Neural cell (in vitro differentiated cells): Measurements from ENCODE around the gene AQP5. TPM values are rescaled to one million over a fixed set of nuclear protein-coding genes. Genes with fewer than 3 reads are reported as not detected.

ENCODE experiments used
- H2AFZ ChIP-seq: fragments of 200-600, 300-800 bp; sonication (generic), shearing (Covaris generic); 2 replicates; pipeline ENCODE4 v1.6.0; 2014; ENCODE audit warnings: low read depth, mild to moderate bottlenecking, antibody characterized with exemption, low read length, moderate library complexity
- H3F3A ChIP-seq: fragments of 200-600 bp; shearing (Covaris generic); 2 replicates; pipeline ENCODE4 v1.6.1; 2016; ENCODE audit warnings: mild to moderate bottlenecking, moderate library complexity, mixed read lengths, antibody characterized with exemption, low read length; ENCODE audit not compliant: insufficient read depth, poor library complexity, severe bottlenecking
- H3K27ac ChIP-seq: fragments of 200-600, 300-800 bp; sonication (generic), shearing (Covaris generic); 2 replicates; pipeline ENCODE4 v1.5.1; 2014; ENCODE audit warnings: mild to moderate bottlenecking, low read length, moderate library complexity
- H3K27me3 ChIP-seq: fragments of 300-800, 200-600 bp; sonication (generic), shearing (Covaris generic); 2 replicates; pipeline ENCODE4 v1.6.0; 2014; ENCODE audit warnings: mild to moderate bottlenecking, low read depth, low read length, moderate library complexity; ENCODE audit not compliant: insufficient read depth
- H3K36me3 ChIP-seq: fragments of 300-800, 200-600 bp; sonication (generic), shearing (Covaris generic); 2 replicates; pipeline ENCODE4 v1.5.1; 2014; ENCODE audit warnings: mild to moderate bottlenecking, antibody characterized with exemption, low read length, moderate library complexity; ENCODE audit not compliant: insufficient read depth
- H3K4me2 ChIP-seq: fragments of 300-800, 200-600 bp; sonication (generic), shearing (Covaris generic); 2 replicates; pipeline ENCODE4 v1.6.0; 2014; ENCODE audit warnings: mild to moderate bottlenecking, low read length
- H3K4me3 ChIP-seq: fragments of 300-800, 200-600 bp; sonication (generic), shearing (Covaris generic); 2 replicates; pipeline ENCODE4 v1.5.1; 2014; ENCODE audit warnings: mild to moderate bottlenecking, low read length, moderate library complexity
- H3K79me2 ChIP-seq: fragments of 200-600 bp; shearing (Covaris generic); replicated peaks from 2 replicates; pipeline ENCODE4 v1.6.0; 2014; ENCODE audit warnings: mild to moderate bottlenecking, low read length, moderate library complexity; ENCODE audit not compliant: insufficient read depth
- H3K9ac ChIP-seq: fragments of 300-800, 200-600 bp; sonication (generic), shearing (Covaris generic); 2 replicates; pipeline ENCODE4 v1.6.1; 2016; ENCODE audit warnings: mild to moderate bottlenecking, low read length, mixed read lengths
- H3K9me2 ChIP-seq: fragments of 200-600 bp; shearing (Covaris generic); 2 replicates; pipeline ENCODE4 v1.6.1; 2016; ENCODE audit warnings: mild to moderate bottlenecking, low read length, mixed read lengths; ENCODE audit not compliant: insufficient read depth
- H3K9me3 ChIP-seq: fragments of 200-600, 300-800 bp; sonication (generic), shearing (Covaris generic); 2 replicates; pipeline ENCODE4 v1.6.1; 2016; ENCODE audit warnings: mild to moderate bottlenecking, mixed run types, low read length, moderate library complexity, mixed read lengths
- H4K20me1 ChIP-seq: fragments of 200-600 bp; shearing (Covaris generic); 2 replicates; pipeline ENCODE4 v1.6.1; 2016; ENCODE audit warnings: mild to moderate bottlenecking, mixed run types; ENCODE audit not compliant: insufficient read depth
- EP300 ChIP-seq: fragments of 450-650 bp; conservative IDR thresholded peaks from 2 replicates; pipeline ENCODE4 v1.6.1; 2014; ENCODE audit warnings: antibody characterized with exemption, mild to moderate bottlenecking, moderate library complexity; ENCODE audit not compliant: poor library complexity, severe bottlenecking
- EZH2 ChIP-seq: fragments of 200-600, 300-800 bp; shearing (Covaris generic), sonication (generic); IDR thresholded peaks from 2 replicates; pipeline ENCODE4 v1.6.1; 2014; ENCODE audit warnings: antibody characterized with exemption, low read length, borderline replicate concordance, mild to moderate bottlenecking; ENCODE audit not compliant: insufficient read depth, poor library complexity, severe bottlenecking
- MXI1 ChIP-seq: fragments of 450-650 bp; conservative IDR thresholded peaks from 2 replicates; pipeline ENCODE4 v1.6.1; 2014; ENCODE audit warnings: antibody characterized with exemption, mild to moderate bottlenecking; ENCODE audit not compliant: poor library complexity, severe bottlenecking
- POLR2AphosphoS5 ChIP-seq: IDR thresholded peaks from 2 replicates; pipeline ENCODE4 v1.6.1; 2012
- RAD21 ChIP-seq: fragments of 450-650 bp; conservative IDR thresholded peaks from 2 replicates; pipeline ENCODE4 v1.6.1; 2014; ENCODE audit warnings: antibody characterized with exemption, mild to moderate bottlenecking, moderate library complexity
- REST ChIP-seq: IDR thresholded peaks from 2 replicates; pipeline ENCODE4 v1.6.1; 2012; ENCODE audit warnings: borderline replicate concordance
- SMC3 ChIP-seq: fragments of 450-650 bp; conservative IDR thresholded peaks from 2 replicates; pipeline ENCODE4 v1.6.1; 2014; ENCODE audit warnings: antibody characterized with exemption, mild to moderate bottlenecking, moderate library complexity; ENCODE audit not compliant: poor library complexity
- TAF1 ChIP-seq: IDR thresholded peaks from 2 replicates; pipeline ENCODE4 v1.6.1; 2012; ENCODE audit warnings: low read depth
- polyA plus RNA-seq: library from polyadenylated mRNA; depleted of rRNA; stranded (reverse); fragments of >200 nt; gene quantifications from 2 replicates; pipeline ENCODE4 v1.2.3, GENCODE V29; 2014
- TF ChIP-seq, protein P1 (sequence below): fragments of 450-650 bp; IDR thresholded peaks from 2 replicates; pipeline ENCODE4 v1.5.1; 2014; ENCODE audit warnings: antibody characterized with exemption, mild to moderate bottlenecking, moderate library complexity; ENCODE audit not compliant: poor library complexity, severe bottlenecking

The AQP5 gene
- polyA plus RNA-seq, 1 donor from 2014 or later = not detected

DNA sequence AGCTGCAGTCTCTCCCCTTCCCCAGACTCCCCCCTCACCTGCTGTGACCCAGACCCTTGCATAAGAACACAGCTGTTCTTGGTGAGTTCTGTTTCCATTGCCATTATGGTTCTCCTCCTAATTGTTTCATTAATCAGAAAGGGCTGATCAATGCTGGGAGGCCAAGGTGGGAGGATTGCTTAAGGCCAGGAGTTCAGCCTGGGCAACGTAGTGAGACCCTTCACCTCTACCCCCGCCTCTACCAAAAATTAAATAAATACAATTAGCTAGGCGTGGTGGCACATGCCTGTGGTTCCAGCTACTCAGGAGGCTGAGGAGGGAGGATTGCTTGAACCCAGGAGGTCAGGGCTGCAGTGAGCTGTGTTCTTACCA, 40.8 kb upstream of the AQP5 start:
- TF ChIP-seq REST (no peak), RAD21 (no peak), TAF1 (no peak), POLR2AphosphoS5 (no peak), EZH2 (no peak), EP300 (no peak), SMC3 (no peak), MXI1 (no peak)
- TF ChIP-seq, protein P1, sequence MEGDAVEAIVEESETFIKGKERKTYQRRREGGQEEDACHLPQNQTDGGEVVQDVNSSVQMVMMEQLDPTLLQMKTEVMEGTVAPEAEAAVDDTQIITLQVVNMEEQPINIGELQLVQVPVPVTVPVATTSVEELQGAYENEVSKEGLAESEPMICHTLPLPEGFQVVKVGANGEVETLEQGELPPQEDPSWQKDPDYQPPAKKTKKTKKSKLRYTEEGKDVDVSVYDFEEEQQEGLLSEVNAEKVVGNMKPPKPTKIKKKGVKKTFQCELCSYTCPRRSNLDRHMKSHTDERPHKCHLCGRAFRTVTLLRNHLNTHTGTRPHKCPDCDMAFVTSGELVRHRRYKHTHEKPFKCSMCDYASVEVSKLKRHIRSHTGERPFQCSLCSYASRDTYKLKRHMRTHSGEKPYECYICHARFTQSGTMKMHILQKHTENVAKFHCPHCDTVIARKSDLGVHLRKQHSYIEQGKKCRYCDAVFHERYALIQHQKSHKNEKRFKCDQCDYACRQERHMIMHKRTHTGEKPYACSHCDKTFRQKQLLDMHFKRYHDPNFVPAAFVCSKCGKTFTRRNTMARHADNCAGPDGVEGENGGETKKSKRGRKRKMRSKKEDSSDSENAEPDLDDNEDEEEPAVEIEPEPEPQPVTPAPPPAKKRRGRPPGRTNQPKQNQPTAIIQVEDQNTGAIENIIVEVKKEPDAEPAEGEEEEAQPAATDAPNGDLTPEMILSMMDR = no peak
- H3K9ac ChIP-seq = no peak overlapping the region
- no peak overlapping the region for H3K4me2 ChIP-seq
- H3F3A ChIP-seq = no peaks in the 10 kb centered on the region
- no peaks in the 10 kb centered on the region for H3K27me3 ChIP-seq
- H3K36me3 ChIP-seq = no peaks in the 10 kb centered on the region
- no peak overlapping the region for H2AFZ ChIP-seq
- H3K79me2 ChIP-seq = no peaks in the 10 kb centered on the region
- H3K27ac ChIP-seq = no peak overlapping the region
- H3K9me3 ChIP-seq = no peaks in the 10 kb centered on the region
- H4K20me1 ChIP-seq = no peaks in the 10 kb centered on the region
- no peak overlapping the region for H3K4me3 ChIP-seq
- no peaks in the 10 kb centered on the region for H3K9me2 ChIP-seq

DNA sequence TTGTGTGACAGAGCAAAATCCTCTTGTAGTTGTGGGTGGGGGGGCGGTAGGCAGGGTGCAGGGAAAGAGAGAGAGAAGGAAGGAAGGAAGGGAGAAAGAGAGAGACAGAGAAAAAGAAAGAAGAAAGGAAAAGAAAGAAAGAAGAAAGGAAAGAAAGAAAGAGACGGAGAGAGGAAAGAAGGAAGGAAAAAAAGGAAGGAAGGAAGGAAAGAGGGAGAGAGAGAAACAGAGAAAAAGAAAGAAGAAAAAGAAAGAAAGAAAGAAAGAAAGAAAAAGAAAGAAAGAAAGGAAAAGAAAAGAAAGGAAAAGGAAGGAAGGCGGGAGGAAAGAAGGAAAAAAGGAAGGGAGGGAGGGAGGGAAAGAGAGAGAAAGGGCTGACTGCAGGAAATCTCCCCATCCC, 40.4 kb upstream of the AQP5 start:
- no peak overlapping the region for H2AFZ ChIP-seq
- no peaks in the 10 kb centered on the region for H3K79me2 ChIP-seq

More for the DNA sequence above, 40.4 kb upstream of the AQP5 start:
- no peaks in the 10 kb centered on the region for H3F3A ChIP-seq
- no peak overlapping the region for H3K4me3 ChIP-seq
- no peak overlapping the region for H3K4me2 ChIP-seq
- H3K36me3 ChIP-seq = no peaks in the 10 kb centered on the region
- TF ChIP-seq SMC3 (no peak), POLR2AphosphoS5 (no peak), EP300 (no peak), TAF1 (no peak), EZH2 (no peak), REST (no peak)
- H4K20me1 ChIP-seq = no peaks in the 10 kb centered on the region
- H3K9ac ChIP-seq = no peak overlapping the region
- H3K9me2 ChIP-seq = no peaks in the 10 kb centered on the region
- no peak overlapping the region for H3K27ac ChIP-seq
- no peaks in the 10 kb centered on the region for H3K9me3 ChIP-seq
- H3K27me3 ChIP-seq = no peaks in the 10 kb centered on the region
